Pancreas (tissue), 10 donors: Measurements from ENCODE around the gene HPX. TPM values are rescaled to one million over a fixed set of nuclear protein-coding genes. Genes with fewer than 3 reads are reported as not detected.
"Not testable (repeated sequence)": the region's sequence is repeated elsewhere in the genome, so short reads cannot be mapped to it uniquely, and the experiment has no call there.

ENCODE experiments used
- ATAC-seq, 4 donors: fragments of 200-7000 bp; cut with Tn5 transposase; one replicate each; pipeline versions ENCODE4 v1.8.0 to v1.9.1; 2020; ENCODE audit warnings: mild to moderate bottlenecking in 4 of 4, moderate library complexity in 4 of 4
- DNase-seq, 6 donors: peaks; one replicate each; pipeline ENCODE4 v3.0.0-alpha.2; 2020
- FAIRE-seq: peaks from 2 replicates; lab custom pipeline; 2012; peaks lifted over from hg19 to GRCh38; lab: Jason Lieb, UNC
- H3K27ac ChIP-seq, 4 donors: fragments of 200-600 bp; sonication (generic); 1 replicate in 3 of 4; 2 replicates in 1 of 4; pipeline versions ENCODE4 v1.5.0 to v1.8.0; 2020
- H3K27me3 ChIP-seq, 4 donors: fragments of 200-600 bp; one replicate each; pipeline ENCODE4 v1.8.0; 2021
- H3K36me3 ChIP-seq, 3 donors: fragments of 200-600 bp; sonication (generic) in 1 of 3; one replicate each; pipeline versions ENCODE4 v1.5.0 to v1.8.0; 2020 to 2021
- H3K4me1 ChIP-seq, 3 donors: fragments of 200-600 bp; one replicate each; pipeline ENCODE4 v1.8.0; 2021
- H3K4me3 ChIP-seq, 4 donors: fragments of 200-600 bp; sonication (generic) in 2 of 4; one replicate each; pipeline versions ENCODE4 v1.5.0 to v1.8.0; 2020 to 2021
- H3K9me3 ChIP-seq, 4 donors: fragments of 200-600 bp; one replicate each; pipeline ENCODE4 v1.8.0; 2021
- CTCF ChIP-seq, 4 donors: fragments of 200-600 bp; sonication (generic) in 3 of 4; IDR thresholded peaks; one replicate each; pipeline versions ENCODE4 v1.5.0 to v1.8.0; 2021; ENCODE audit warnings: antibody characterized with exemption in 4 of 4
- WGBS, 2 donors: extraction: QIAGEN DNeasy Blood & Tissue Kit; methylation state at CpG; one replicate each; pipeline ENCODE4 v1.1.7; 2013; 5-methylcytosine and 5-hydroxymethylcytosine counted together
- intact Hi-C, 3 donors: fragments of 100-400 bp; cut with DNase I; formaldehyde crosslinking; loops; one replicate each; pipeline versions ENCODE4 v1.11.1 to v1.14.2; 2022
- polyA plus RNA-seq, 2 donors: library from polyadenylated mRNA; stranded (reverse); fragments of 200-250 nt; gene quantifications; one replicate each; pipeline ENCODE4 v1.2.3, GENCODE V29; 2013
- total RNA-seq, 6 donors: library from RNA; stranded (reverse); fragmentation: NEBNext Ultra II Directional in 4 of 6; extraction: Animal tissue kit (Norgen Biotek cat#: 25700) in 4 of 6; gene quantifications; one replicate each; pipeline versions ENCODE4 v1.2.1 to v1.2.4, GENCODE V29; 2021 to 2023
- donor health status: healthy with polysubstance abuse.
- donor health status: DM: no; HTN: no; CAD: no; lungs with moderate emphysema.
- donor health status: DM: no; HTN: no; CAD: no.
- donor health status: control.
- donor health status: control.
- donor health status: Bipolar disorder and iron deficiency.
- donor health status: DM: yes; HTN: yes; CAD: no.
- donor health status: DM: no; HTN: no; CAD: no.
- donor health status: DM: no; HTN: no; CAD: no.
- donor health status: DM: yes; HTN: yes; CAD: no.

Gene HPX
- total and polyA plus RNA-seq, 8 donors: 0.91 to 5.2 (median 2.9) TPM

DNA sequence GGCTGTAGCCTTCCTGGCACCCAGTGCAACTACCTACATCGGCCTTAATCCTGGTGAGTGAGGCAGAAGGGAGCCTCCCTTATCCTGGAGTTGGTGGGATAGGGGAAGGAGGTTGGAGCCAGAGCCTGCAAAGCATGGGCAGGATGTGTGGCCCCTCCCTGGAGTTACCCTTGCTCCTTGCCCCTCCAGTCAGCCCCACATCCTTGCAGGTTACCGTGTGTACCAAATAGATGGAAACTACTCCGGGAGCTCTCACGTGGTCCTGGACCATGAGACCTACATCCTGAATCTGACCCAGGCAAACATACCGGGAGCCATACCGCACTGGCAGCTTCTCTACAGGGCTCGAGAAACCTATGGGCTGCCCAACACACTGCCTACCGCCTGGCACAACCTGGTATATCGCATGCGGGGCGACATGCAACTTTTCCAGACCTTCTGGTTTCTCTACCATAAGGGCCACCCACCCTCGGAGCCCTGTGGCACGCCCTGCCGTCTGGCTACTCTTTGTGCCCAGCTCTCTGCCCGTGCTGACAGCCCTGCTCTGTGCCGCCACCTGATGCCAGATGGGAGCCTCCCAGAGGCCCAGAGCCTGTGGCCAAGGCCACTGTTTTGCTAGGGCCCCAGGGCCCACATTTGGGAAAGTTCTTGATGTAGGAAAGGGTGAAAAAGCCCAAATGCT lies 46.7 kb downstream of the HPX start:
- DNase-seq (peak in 3 of 6 donors; percentile 32 to 79 (median 36)), ATAC-seq (no peak), FAIRE-seq (no peak)
- WGBS, 2 donors: 68 to 72% methylated on average over 16 of the region's 16 CpGs
- Histone ChIP-seq H3K36me3 (no peaks in the 10 kb centered on the region), H3K27me3 (no peaks in the 10 kb centered on the region), H3K9me3 (no peaks in the 10 kb centered on the region), H3K4me3 (no peak overlapping the region), H3K27ac (no peak overlapping the region), H3K4me1 (peaks cover 0 to 13% (median 0%) of the 10 kb centered on the region in 3 donors)
- intact Hi-C loops: no loop called here
- TF ChIP-seq CTCF (IDR thresholded peaks at IDR 0.05): no peak

GRCh38 chr11:6392251-6392650 lies 48.5 kb downstream of the HPX start:
- H3K27me3 ChIP-seq, ATAC-seq, H3K27ac ChIP-seq, H3K36me3 ChIP-seq, H3K4me3 ChIP-seq, H3K9me3 ChIP-seq, FAIRE-seq, DNase-seq, intact Hi-C loops: not testable (repeated sequence)
- H3K4me1 ChIP-seq: peaks cover 0 to 29% (median 9%) of the 10 kb centered on the region in 3 donors
- WGBS, 2 donors: 94 to 96% methylated on average over 3 to 4 of the region's 4 CpGs

DNA sequence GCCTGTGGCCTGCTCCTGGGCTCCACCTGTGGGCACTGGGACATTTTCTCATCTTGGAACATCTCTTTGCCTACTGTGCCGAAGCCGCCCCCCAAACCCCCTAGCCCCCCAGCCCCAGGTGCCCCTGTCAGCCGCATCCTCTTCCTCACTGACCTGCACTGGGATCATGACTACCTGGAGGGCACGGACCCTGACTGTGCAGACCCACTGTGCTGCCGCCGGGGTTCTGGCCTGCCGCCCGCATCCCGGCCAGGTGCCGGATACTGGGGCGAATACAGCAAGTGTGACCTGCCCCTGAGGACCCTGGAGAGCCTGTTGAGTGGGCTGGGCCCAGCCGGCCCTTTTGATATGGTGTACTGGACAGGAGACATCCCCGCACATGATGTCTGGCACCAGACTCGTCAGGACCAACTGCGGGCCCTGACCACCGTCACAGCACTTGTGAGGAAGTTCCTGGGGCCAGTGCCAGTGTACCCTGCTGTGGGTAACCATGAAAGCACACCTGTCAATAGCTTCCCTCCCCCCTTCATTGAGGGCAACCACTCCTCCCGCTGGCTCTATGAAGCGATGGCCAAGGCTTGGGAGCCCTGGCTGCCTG lies 49.2 kb downstream of the HPX start:
- Histone ChIP-seq H3K27me3 (no peaks in the 10 kb centered on the region), H3K4me1 (peaks cover 0 to 29% (median 9%) of the 10 kb centered on the region in 3 donors), H3K36me3 (no peaks in the 10 kb centered on the region), H3K4me3 (peak overlapping the region in 1 of 4 donors; percentile 81), H3K27ac (no peak overlapping the region), H3K9me3 (no peaks in the 10 kb centered on the region)
- FAIRE-seq (no peak), DNase-seq (peak in 2 of 6 donors; percentile 21 to 75), ATAC-seq (no peak)
- TF ChIP-seq CTCF (IDR thresholded peaks at IDR 0.05): no peak
- intact Hi-C loops: no loop called here
- 94 to 95% methylated on average over 16 to 18 of the region's 18 CpGs for WGBS, 2 donors

- FAIRE-seq: no peak
- H3K9me3 ChIP-seq: no peaks in the 10 kb centered on the region
- intact Hi-C loops: no loop called here
- peak overlapping the region; percentile 60 to 83 (median 82) for H3K4me3 ChIP-seq
- H3K27ac ChIP-seq: peak overlapping the region; percentile 82 to 94 (median 92)
- 31 to 34% methylated on average over 19 of the region's 19 CpGs for WGBS, 2 donors
- no peak for TF ChIP-seq CTCF (IDR thresholded peaks at IDR 0.05)
- peaks cover 0 to 29% (median 9%) of the 10 kb centered on the region in 3 donors for H3K4me1 ChIP-seq
- no peaks in the 10 kb centered on the region for H3K27me3 ChIP-seq
- peak in 2 of 6 donors; percentile 24 to 39 for DNase-seq
- no peak for ATAC-seq
- H3K36me3 ChIP-seq: no peaks in the 10 kb centered on the region
Observed at GRCh38 chr11:6390718-6391469, 49.9 kb downstream of the HPX start.
